ENCODE data around the gene C2orf76. TPM values are rescaled to one million over a fixed set of nuclear protein-coding genes. Genes with fewer than 3 reads are reported as not detected.

The C2orf76 gene
- polyA plus RNA-seq (2013): 17.2 TPM

- peak; percentile 90 to 93 (median 92) for DNase-seq
- Histone ChIP-seq H3K27ac (ENCODE audit: insufficient read depth in 1 of 2, low read depth in 1 of 2, low read length in 2 of 2, poor library complexity in 1 of 2, severe bottlenecking in 2 of 2) (peak within 1 kb of the TSS; percentile 56 to 86), H3K36me3 (ENCODE audit: control insufficient read depth in 4 of 4, insufficient read depth in 4 of 4, low read length in 3 of 4) (peaks cover 16 to 37% (median 25%) of the 10 kb centered on the region in 4 experiments), H3K27me3 (replicated peaks in 2 of 5; ENCODE audit: control insufficient read depth in 4 of 5, insufficient read depth in 5 of 5, low read length in 4 of 5) (no peaks in the 10 kb centered on the region), H3K4me1 (ENCODE audit: control extremely low read depth in 1 of 4, control insufficient read depth in 4 of 4, insufficient read depth in 4 of 4, low read length in 3 of 4) (peaks cover 0 to 33% (median 26%) of the 10 kb centered on the region in 4 experiments), H3K4me3 (ENCODE audit: control insufficient read depth in 1 of 7, extremely low read depth in 1 of 7, insufficient read depth in 4 of 7, low read depth in 2 of 7, low read length in 6 of 7) (peak within 1 kb of the TSS; percentile 55 to 94 (median 82)), H3K9me3 (ENCODE audit: control extremely low read depth in 1 of 5, control insufficient read depth in 4 of 5, insufficient read depth in 2 of 5, low read depth in 1 of 5, low read length in 4 of 5) (no peaks in the 10 kb centered on the region)
- ChIA-PET CTCF (interaction anchor here (1.0 to 1.9 kb wide), 3 partner anchors 11 to 15 kb away, joined by 3 to 4 read pairs (median 3); no protein-coding TSS in a partner anchor), POLR2A (no interaction called here)
- WGBS (ENCODE audit: insufficient coverage): under 1% methylated on average over 52 of the region's 65 CpGs
Observed at GRCh38 chr2:119366649-119367471, at the start of gene C2orf76, which contains the start of gene DBI. C2orf76 (minus strand) TSS chr2:119366834; CDS start chr2:119339959, 26,875 bp downstream. DBI (plus strand) TSS chr2:119366977; CDS start chr2:119367052, 75 bp downstream.

GRCh38 chr2:119415630-119416029 lies 49.0 kb upstream of the C2orf76 start:
- Histone ChIP-seq H3K36me3 (ENCODE audit: control insufficient read depth in 4 of 4, insufficient read depth in 4 of 4, low read length in 3 of 4) (no peaks in the 10 kb centered on the region), H3K27me3 (replicated peaks in 2 of 5; ENCODE audit: control insufficient read depth in 4 of 5, insufficient read depth in 5 of 5, low read length in 4 of 5) (no peaks in the 10 kb centered on the region), H3K4me1 (ENCODE audit: control extremely low read depth in 1 of 4, control insufficient read depth in 4 of 4, insufficient read depth in 4 of 4, low read length in 3 of 4) (peaks cover 0 to 14% (median 0%) of the 10 kb centered on the region in 4 experiments), H3K9me3 (ENCODE audit: control extremely low read depth in 1 of 5, control insufficient read depth in 4 of 5, insufficient read depth in 2 of 5, low read depth in 1 of 5, low read length in 4 of 5) (peaks cover 0 to 3% (median 0%) of the 10 kb centered on the region in 5 experiments), H3K27ac (ENCODE audit: insufficient read depth in 1 of 2, low read depth in 1 of 2, low read length in 2 of 2, poor library complexity in 1 of 2, severe bottlenecking in 2 of 2) (no peak overlapping the region), H3K4me3 (ENCODE audit: control insufficient read depth in 1 of 7, extremely low read depth in 1 of 7, insufficient read depth in 4 of 7, low read depth in 2 of 7, low read length in 6 of 7) (no peak overlapping the region)
- CTCF ChIA-PET: interaction anchor here (2.1 kb wide), 1 partner anchor 61 kb away, joined by 5 read pairs; no protein-coding TSS in a partner anchor
- WGBS (ENCODE audit: insufficient coverage): no CpG with 5 or more reads among the region's 1 CpG
- POLR2A ChIA-PET: no interaction called here
- DNase-seq: no peak

- ChIA-PET POLR2A (no interaction called here), CTCF (interaction anchor here (0.8 kb wide), 1 partner anchor 24 kb away, joined by 3 read pairs; no protein-coding TSS in a partner anchor)
- Histone ChIP-seq H3K27ac (ENCODE audit: insufficient read depth in 1 of 2, low read depth in 1 of 2, low read length in 2 of 2, poor library complexity in 1 of 2, severe bottlenecking in 2 of 2) (no peak overlapping the region), H3K4me1 (ENCODE audit: control extremely low read depth in 1 of 4, control insufficient read depth in 4 of 4, insufficient read depth in 4 of 4, low read length in 3 of 4) (peaks cover 0 to 14% (median 0%) of the 10 kb centered on the region in 4 experiments), H3K36me3 (ENCODE audit: control insufficient read depth in 4 of 4, insufficient read depth in 4 of 4, low read length in 3 of 4) (no peaks in the 10 kb centered on the region), H3K27me3 (replicated peaks in 2 of 5; ENCODE audit: control insufficient read depth in 4 of 5, insufficient read depth in 5 of 5, low read length in 4 of 5) (no peaks in the 10 kb centered on the region), H3K4me3 (ENCODE audit: control insufficient read depth in 1 of 7, extremely low read depth in 1 of 7, insufficient read depth in 4 of 7, low read depth in 2 of 7, low read length in 6 of 7) (no peak overlapping the region), H3K9me3 (ENCODE audit: control extremely low read depth in 1 of 5, control insufficient read depth in 4 of 5, insufficient read depth in 2 of 5, low read depth in 1 of 5, low read length in 4 of 5) (peaks cover 0 to 3% (median 0%) of the 10 kb centered on the region in 5 experiments)
- DNase-seq: peak in 1 of 3 donors; percentile 8
- WGBS (ENCODE audit: insufficient coverage): no CpG with 5 or more reads among the region's 3 CpGs
Observed at GRCh38 chr2:119414894-119415293, 48.3 kb upstream of the C2orf76 start.

- Histone ChIP-seq H3K9me3 (ENCODE audit: control extremely low read depth in 1 of 5, control insufficient read depth in 4 of 5, insufficient read depth in 2 of 5, low read depth in 1 of 5, low read length in 4 of 5) (peaks cover 0 to 3% (median 0%) of the 10 kb centered on the region in 5 experiments), H3K27me3 (replicated peaks in 2 of 5; ENCODE audit: control insufficient read depth in 4 of 5, insufficient read depth in 5 of 5, low read length in 4 of 5) (no peaks in the 10 kb centered on the region), H3K4me1 (ENCODE audit: control extremely low read depth in 1 of 4, control insufficient read depth in 4 of 4, insufficient read depth in 4 of 4, low read length in 3 of 4) (peaks cover 0 to 4% (median 0%) of the 10 kb centered on the region in 4 experiments), H3K27ac (ENCODE audit: insufficient read depth in 1 of 2, low read depth in 1 of 2, low read length in 2 of 2, poor library complexity in 1 of 2, severe bottlenecking in 2 of 2) (no peak overlapping the region), H3K4me3 (ENCODE audit: control insufficient read depth in 1 of 7, extremely low read depth in 1 of 7, insufficient read depth in 4 of 7, low read depth in 2 of 7, low read length in 6 of 7) (no peak overlapping the region), H3K36me3 (ENCODE audit: control insufficient read depth in 4 of 4, insufficient read depth in 4 of 4, low read length in 3 of 4) (no peaks in the 10 kb centered on the region)
- ChIA-PET POLR2A (no interaction called here), CTCF (interaction anchor here (1.0 to 2.5 kb wide), 3 partner anchors 32 to 67 kb away, joined by 3 to 18 read pairs (median 5); no protein-coding TSS in a partner anchor)
- WGBS (ENCODE audit: insufficient coverage): 96% methylated on average over 4 of the region's 4 CpGs
- no peak for DNase-seq
Observed at GRCh38 chr2:119409506-119409905, 42.9 kb upstream of the C2orf76 start.

- H3K36me3 ChIP-seq (ENCODE audit: control insufficient read depth in 4 of 4, insufficient read depth in 4 of 4, low read length in 3 of 4): no peaks in the 10 kb centered on the region
- H3K4me1 ChIP-seq (ENCODE audit: control extremely low read depth in 1 of 4, control insufficient read depth in 4 of 4, insufficient read depth in 4 of 4, low read length in 3 of 4): no peaks in the 10 kb centered on the region
- POLR2A ChIA-PET: no interaction called here
- H3K9me3 ChIP-seq (ENCODE audit: control extremely low read depth in 1 of 5, control insufficient read depth in 4 of 5, insufficient read depth in 2 of 5, low read depth in 1 of 5, low read length in 4 of 5): no peaks in the 10 kb centered on the region
- H3K27me3 ChIP-seq (replicated peaks in 2 of 5; ENCODE audit: control insufficient read depth in 4 of 5, insufficient read depth in 5 of 5, low read length in 4 of 5): no peaks in the 10 kb centered on the region
- CTCF ChIA-PET: interaction anchor here (0.7 to 2.5 kb wide), 7 partner anchors 54 to 1341 kb away, joined by 3 to 18 read pairs (median 4); no protein-coding TSS in a partner anchor
- no peak overlapping the region for H3K27ac ChIP-seq (ENCODE audit: insufficient read depth in 1 of 2, low read depth in 1 of 2, low read length in 2 of 2, poor library complexity in 1 of 2, severe bottlenecking in 2 of 2)
- DNase-seq: no peak
- 88% methylated on average over 4 of the region's 5 CpGs for WGBS (ENCODE audit: insufficient coverage)
- H3K4me3 ChIP-seq (ENCODE audit: control insufficient read depth in 1 of 7, extremely low read depth in 1 of 7, insufficient read depth in 4 of 7, low read depth in 2 of 7, low read length in 6 of 7): no peak overlapping the region
Observed at GRCh38 chr2:119408221-119408619, 41.6 kb upstream of the C2orf76 start.

- ChIA-PET CTCF (interaction anchor here (1.2 to 3.5 kb wide), 6 partner anchors 20 to 74 kb away, joined by 3 to 18 read pairs (median 5); no protein-coding TSS in a partner anchor), POLR2A (no interaction called here)
- Histone ChIP-seq H3K36me3 (ENCODE audit: control insufficient read depth in 4 of 4, insufficient read depth in 4 of 4, low read length in 3 of 4) (no peaks in the 10 kb centered on the region), H3K27ac (ENCODE audit: insufficient read depth in 1 of 2, low read depth in 1 of 2, low read length in 2 of 2, poor library complexity in 1 of 2, severe bottlenecking in 2 of 2) (no peak overlapping the region), H3K4me3 (ENCODE audit: control insufficient read depth in 1 of 7, extremely low read depth in 1 of 7, insufficient read depth in 4 of 7, low read depth in 2 of 7, low read length in 6 of 7) (no peak overlapping the region), H3K9me3 (ENCODE audit: control extremely low read depth in 1 of 5, control insufficient read depth in 4 of 5, insufficient read depth in 2 of 5, low read depth in 1 of 5, low read length in 4 of 5) (no peaks in the 10 kb centered on the region), H3K27me3 (replicated peaks in 2 of 5; ENCODE audit: control insufficient read depth in 4 of 5, insufficient read depth in 5 of 5, low read length in 4 of 5) (no peaks in the 10 kb centered on the region), H3K4me1 (ENCODE audit: control extremely low read depth in 1 of 4, control insufficient read depth in 4 of 4, insufficient read depth in 4 of 4, low read length in 3 of 4) (no peaks in the 10 kb centered on the region)
- 100% methylated on average over 3 of the region's 7 CpGs for WGBS (ENCODE audit: insufficient coverage)
- DNase-seq: peak; percentile 63 to 76 (median 70)
Observed at GRCh38 chr2:119407430-119408220, 41.0 kb upstream of the C2orf76 start.

Data from common myeloid progenitor, CD34-positive (primary cell).